Heart left ventricle (tissue), 16 donors: ENCODE data around the gene HYAL1. TPM values are rescaled to one million over a fixed set of nuclear protein-coding genes. Genes with fewer than 3 reads are reported as not detected.

Experiments used
- ATAC-seq, 4 donors: fragments of 200-7000 bp; cut with Tn5 transposase; one replicate each; pipeline ENCODE4 v1.9.1; 2020 to 2022; ENCODE audit warnings: moderate library complexity in 4 of 4, mild to moderate bottlenecking in 3 of 4, moderate number of reproducible peaks in 1 of 4
- DNase-seq, 5 donors: peaks; one replicate each; pipeline ENCODE4 v3.0.0-alpha.2; 2020
- H3K27ac ChIP-seq, 12 donors: fragments of 200-600 bp; sonication (generic) in 4 of 12; one replicate each; pipeline versions ENCODE4 v1.5.0 to v1.8.0; 2016 to 2022; ENCODE audit warnings: mild to moderate bottlenecking in 2 of 12
- H3K27me3 ChIP-seq, 9 donors: fragments of 200-600 bp; sonication (generic) in 2 of 9; one replicate each; pipeline versions ENCODE4 v1.5.1 to v1.8.0; 2016 to 2022; ENCODE audit warnings: mild to moderate bottlenecking in 3 of 9
- H3K36me3 ChIP-seq, 9 donors: fragments of 200-600 bp; sonication (generic) in 2 of 9; one replicate each; pipeline versions ENCODE4 v1.5.0 to v1.8.0; 2018 to 2022; ENCODE audit warnings: mild to moderate bottlenecking in 2 of 9
- H3K4me1 ChIP-seq, 12 donors: fragments of 200-600 bp; sonication (generic) in 4 of 12; one replicate each; pipeline versions ENCODE4 v1.5.0 to v1.8.0; 2016 to 2022; ENCODE audit warnings: mild to moderate bottlenecking in 3 of 12
- H3K4me3 ChIP-seq, 12 donors: fragments of 200-600 bp; sonication (generic) in 4 of 12; one replicate each; pipeline versions ENCODE4 v1.5.0 to v1.8.0; 2017 to 2022; ENCODE audit warnings: mild to moderate bottlenecking in 9 of 12, moderate library complexity in 4 of 12
- H3K9me3 ChIP-seq, 12 donors: fragments of 200-600 bp; sonication (generic) in 4 of 12; one replicate each; pipeline versions ENCODE4 v1.5.0 to v1.8.0; 2016 to 2022; ENCODE audit warnings: mild to moderate bottlenecking in 1 of 12
- CTCF ChIP-seq, 12 donors: fragments of 200-600 bp; sonication (generic) in 4 of 12; IDR thresholded peaks; one replicate each; pipeline versions ENCODE4 v1.5.0 to v1.8.0; 2018 to 2022; ENCODE audit warnings: antibody characterized with exemption in 12 of 12, mild to moderate bottlenecking in 5 of 12
- POLR2A ChIP-seq, 2 donors: fragments of 450-650 bp; IDR thresholded peaks; one replicate each; pipeline ENCODE4 v1.6.1; 2017; ENCODE audit warnings: antibody characterized with exemption in 2 of 2, mild to moderate bottlenecking in 2 of 2, moderate library complexity in 2 of 2
- WGBS, 4 donors: extraction: QIAGEN DNeasy Blood & Tissue Kit in 2 of 4; methylation state at CpG; one replicate each; pipeline versions ENCODE4 v1.1.5 to v1.1.7; 2013 to 2018; 5-methylcytosine and 5-hydroxymethylcytosine counted together
- intact Hi-C, 10 donors: fragments of 100-400 bp; cut with DNase I; formaldehyde crosslinking; loops; one replicate each; pipeline versions ENCODE4 v1.11.1 to v1.14.2; 2022
- polyA plus RNA-seq, 2 donors: library from polyadenylated mRNA; stranded (reverse); fragments of 200-250 nt; gene quantifications; one replicate each; pipeline ENCODE4 v1.2.3, GENCODE V29; 2013
- total RNA-seq, 9 donors: library from RNA; depleted of rRNA in 2 of 9; stranded (reverse); fragments of >200 nt in 2 of 9; fragmentation: NEBNext Ultra II Directional in 3 of 9; extraction: Animal tissue kit (Norgen Biotek cat#: 25700) in 3 of 9; gene quantifications; one replicate each; pipeline versions ENCODE4 v1.1.0 to v1.2.4, GENCODE V29; 2016 to 2023
- donor health status: ischemic (EF 13 %, LVEDD 7.1; RV severe dilation, severe dysfunction).
- donor health status: healthy with polysubstance abuse.
- donor health status: DM: no; HTN: yes; CAD: no.
- donor health status: DM: no; HTN: no; CAD: no.
- donor health status: ischemic (EF 25% LVEDD 6.9; RV normal size, moderate dysfunction).
- donor health status: ischemic (EF 25% LVEDD 5.7; RV mildly dilated, moderate dysfunction).
- donor health status: healthy.
- donor health status: DM: yes; HTN: yes; CAD: no.
- donor health status: ischemic (EF 35%, LVEDD 5.7; RV mildly dilated, moderate dysfunction).
- donor health status: nonischemic (EF 11% LVEDD 7.7; RV severe dilation, severe dysfunction).
- donor health status: DM: yes; HTN: yes; CAD: no.
- donor health status: PGD.
- donor health status: ischemic (EF 29% LVEDD 5.4; RV normal size, mild dysfunction).
- donor health status: nonischemic (EF 23%, LVEDD 6.1; RV moderate dilation, normal function).

Gene HYAL1
- total and polyA plus RNA-seq, 11 donors = 36.9 to 99.7 (median 57.8) TPM

- Histone ChIP-seq H3K36me3 (peaks cover 0 to 59% (median 45%) of the 10 kb centered on the region in 9 donors), H3K4me3 (peak overlapping the region in 9 of 12 donors; percentile 70 to 97 (median 88)), H3K9me3 (no peaks in the 10 kb centered on the region), H3K27ac (peak overlapping the region in 10 of 12 donors; percentile 7 to 99 (median 85)), H3K4me1 (peaks cover 5 to 65% (median 50%) of the 10 kb centered on the region in 12 donors), H3K27me3 (no peaks in the 10 kb centered on the region)
- WGBS, 4 donors = 59 to 76% (median 70%) methylated on average over 8 to 10 of the region's 10 CpGs
- TF ChIP-seq POLR2A (IDR thresholded peaks at IDR 0.05) (no peak), CTCF (IDR thresholded peaks at IDR 0.05) (no peak)
- ATAC-seq = no peak
- intact Hi-C loops = loop anchor here in 1 of 10 donors (2.0 kb wide), 1 partner anchor 14 kb away; no protein-coding TSS in a partner anchor
- peak in 3 of 5 donors; percentile 15 to 56 (median 52) for DNase-seq
Observed at GRCh38 chr3:50318615-50319014, 15.2 kb upstream of the HYAL1 start.

GRCh38 chr3:50318163-50318562 lies 14.8 kb upstream of the HYAL1 start:
- Histone ChIP-seq H3K9me3 (no peaks in the 10 kb centered on the region), H3K27ac (peak overlapping the region in 10 of 12 donors; percentile 7 to 99 (median 64)), H3K36me3 (peaks cover 0 to 59% (median 45%) of the 10 kb centered on the region in 9 donors), H3K4me3 (peak overlapping the region in 8 of 12 donors; percentile 70 to 97 (median 90)), H3K4me1 (peaks cover 5 to 60% (median 50%) of the 10 kb centered on the region in 12 donors), H3K27me3 (no peaks in the 10 kb centered on the region)
- WGBS, 4 donors = 76 to 88% (median 84%) methylated on average over 10 to 11 of the region's 11 CpGs
- ATAC-seq = no peak
- no peak for TF ChIP-seq POLR2A (IDR thresholded peaks at IDR 0.05)
- no peak for TF ChIP-seq CTCF (IDR thresholded peaks at IDR 0.05)
- intact Hi-C loops = loop anchor here in 1 of 10 donors (2.0 kb wide), 1 partner anchor 13 kb away; no protein-coding TSS in a partner anchor
- peak in 1 of 5 donors; percentile 24 for DNase-seq

GRCh38 chr3:50317300-50317699 lies 13.9 kb upstream of the HYAL1 start:
- peak in 4 of 5 donors; percentile 14 to 63 (median 34) for DNase-seq
- no peaks in the 10 kb centered on the region for H3K9me3 ChIP-seq
- peak overlapping the region in 5 of 12 donors; percentile 70 to 97 (median 88) for H3K4me3 ChIP-seq
- peak overlapping the region in 11 of 12 donors; percentile 12 to 99 (median 39) for H3K27ac ChIP-seq
- no peak for TF ChIP-seq CTCF (IDR thresholded peaks at IDR 0.05)
- no peak for TF ChIP-seq POLR2A (IDR thresholded peaks at IDR 0.05)
- 39 to 59% (median 58%) methylated on average over 4 to 6 of the region's 6 CpGs for WGBS, 4 donors
- peaks cover 5 to 52% (median 43%) of the 10 kb centered on the region in 12 donors for H3K4me1 ChIP-seq
- peaks cover 0 to 59% (median 45%) of the 10 kb centered on the region in 9 donors for H3K36me3 ChIP-seq
- intact Hi-C loops = no loop called here
- no peak for ATAC-seq
- no peaks in the 10 kb centered on the region for H3K27me3 ChIP-seq

- H3K9me3 ChIP-seq = no peaks in the 10 kb centered on the region
- peaks cover 5 to 46% (median 40%) of the 10 kb centered on the region in 12 donors for H3K4me1 ChIP-seq
- H3K4me3 ChIP-seq = peak overlapping the region in 2 of 12 donors; percentile 70 to 86
- H3K36me3 ChIP-seq = peaks cover 0 to 59% (median 45%) of the 10 kb centered on the region in 9 donors
- no peaks in the 10 kb centered on the region for H3K27me3 ChIP-seq
- peak overlapping the region in 11 of 12 donors; percentile 5 to 99 (median 39) for H3K27ac ChIP-seq
- DNase-seq (peak in 1 of 5 donors; percentile 52), ATAC-seq (peak in 1 of 4 donors; percentile 7)
- 64 to 75% (median 73%) methylated on average over 8 to 9 of the region's 9 CpGs for WGBS, 4 donors
- intact Hi-C loops = no loop called here
- TF ChIP-seq POLR2A (IDR thresholded peaks at IDR 0.05) (no peak), CTCF (IDR thresholded peaks at IDR 0.05) (no peak)
Observed at GRCh38 chr3:50316657-50317242, 13.4 kb upstream of the HYAL1 start.
